ENCODE data around the gene PSMD6.

PSMD6 gene

GRCh38 chr3:64023861-64024223 lies 548 bp upstream of the PSMD6 start:
- peaks cover 10 to 13% of the 10 kb centered on the region in 2 donors for H3K36me3 ChIP-seq (ENCODE audit: control insufficient read depth in 1 of 2, insufficient read depth in 2 of 2, low read length in 2 of 2)
- H3K4me1 ChIP-seq (ENCODE audit: control insufficient read depth in 1 of 2, insufficient read depth in 2 of 2, low read length in 2 of 2) = peaks cover 10 to 25% of the 10 kb centered on the region in 2 donors
- H3K27me3 ChIP-seq (ENCODE audit: low read depth, low read length) = no peaks in the 10 kb centered on the region
- peak overlapping the region; percentile 53 for H3K27ac ChIP-seq (ENCODE audit: low read length)
- no peaks in the 10 kb centered on the region for H3K9me3 ChIP-seq (ENCODE audit: control insufficient read depth in 1 of 2, low read length in 2 of 2)
- peak overlapping the region; percentile 96 to 98 for H3K4me3 ChIP-seq (ENCODE audit: low read depth in 1 of 2, low read length in 2 of 2)

GRCh38 chr3:64022451-64023186 lies 675 bp downstream of the PSMD6 start:
- peak overlapping the region; percentile 89 for H3K27ac ChIP-seq (ENCODE audit: low read length)
- no peaks in the 10 kb centered on the region for H3K27me3 ChIP-seq (ENCODE audit: low read depth, low read length)
- H3K9me3 ChIP-seq (ENCODE audit: control insufficient read depth in 1 of 2, low read length in 2 of 2) = no peaks in the 10 kb centered on the region
- H3K36me3 ChIP-seq (ENCODE audit: control insufficient read depth in 1 of 2, insufficient read depth in 2 of 2, low read length in 2 of 2) = peaks cover 23% of the 10 kb centered on the region in 2 donors
- H3K4me1 ChIP-seq (ENCODE audit: control insufficient read depth in 1 of 2, insufficient read depth in 2 of 2, low read length in 2 of 2) = peaks cover 10 to 25% of the 10 kb centered on the region in 2 donors
- peak overlapping the region; percentile 96 to 98 for H3K4me3 ChIP-seq (ENCODE audit: low read depth in 1 of 2, low read length in 2 of 2)

GRCh38 chr3:64021922-64022321 lies 1.4 kb downstream of the PSMD6 start:
- no peaks in the 10 kb centered on the region for H3K9me3 ChIP-seq (ENCODE audit: control insufficient read depth in 1 of 2, low read length in 2 of 2)
- no peaks in the 10 kb centered on the region for H3K27me3 ChIP-seq (ENCODE audit: low read depth, low read length)
- H3K4me3 ChIP-seq (ENCODE audit: low read depth in 1 of 2, low read length in 2 of 2) = peak overlapping the region; percentile 96 to 98
- peaks cover 10 to 25% of the 10 kb centered on the region in 2 donors for H3K4me1 ChIP-seq (ENCODE audit: control insufficient read depth in 1 of 2, insufficient read depth in 2 of 2, low read length in 2 of 2)
- H3K36me3 ChIP-seq (ENCODE audit: control insufficient read depth in 1 of 2, insufficient read depth in 2 of 2, low read length in 2 of 2) = peaks cover 30% of the 10 kb centered on the region in 2 donors
- H3K27ac ChIP-seq (ENCODE audit: low read length) = no peak overlapping the region

GRCh38 chr3:64019879-64020278 lies 3.4 kb downstream of the PSMD6 start:
- Histone ChIP-seq H3K9me3 (ENCODE audit: control insufficient read depth in 1 of 2, low read length in 2 of 2) (no peaks in the 10 kb centered on the region), H3K4me3 (ENCODE audit: low read depth in 1 of 2, low read length in 2 of 2) (no peak overlapping the region), H3K27me3 (ENCODE audit: low read depth, low read length) (no peaks in the 10 kb centered on the region), H3K4me1 (ENCODE audit: control insufficient read depth in 1 of 2, insufficient read depth in 2 of 2, low read length in 2 of 2) (peaks cover 10 to 25% of the 10 kb centered on the region in 2 donors), H3K36me3 (ENCODE audit: control insufficient read depth in 1 of 2, insufficient read depth in 2 of 2, low read length in 2 of 2) (peaks cover 31 to 47% of the 10 kb centered on the region in 2 donors), H3K27ac (ENCODE audit: low read length) (no peak overlapping the region)

GRCh38 chr3:64019271-64019670 lies 4.0 kb downstream of the PSMD6 start:
- Histone ChIP-seq H3K36me3 (ENCODE audit: control insufficient read depth in 1 of 2, insufficient read depth in 2 of 2, low read length in 2 of 2) (peaks cover 37 to 53% of the 10 kb centered on the region in 2 donors), H3K4me1 (ENCODE audit: control insufficient read depth in 1 of 2, insufficient read depth in 2 of 2, low read length in 2 of 2) (peaks cover 10 to 25% of the 10 kb centered on the region in 2 donors), H3K4me3 (ENCODE audit: low read depth in 1 of 2, low read length in 2 of 2) (no peak overlapping the region), H3K27me3 (ENCODE audit: low read depth, low read length) (no peaks in the 10 kb centered on the region), H3K9me3 (ENCODE audit: control insufficient read depth in 1 of 2, low read length in 2 of 2) (no peaks in the 10 kb centered on the region), H3K27ac (ENCODE audit: low read length) (no peak overlapping the region)

- Histone ChIP-seq H3K27ac (ENCODE audit: low read length) (no peak overlapping the region), H3K4me3 (ENCODE audit: low read depth in 1 of 2, low read length in 2 of 2) (no peak overlapping the region), H3K36me3 (ENCODE audit: control insufficient read depth in 1 of 2, insufficient read depth in 2 of 2, low read length in 2 of 2) (peaks cover 58 to 70% of the 10 kb centered on the region in 2 donors)
Measured at GRCh38 chr3:64016941-64017620, 6.2 kb downstream of the PSMD6 start.

GRCh38 chr3:64011685-64012084 lies 11.6 kb downstream of the PSMD6 start:
- Histone ChIP-seq H3K27ac (ENCODE audit: low read length) (no peak overlapping the region), H3K4me1 (ENCODE audit: control insufficient read depth in 1 of 2, insufficient read depth in 2 of 2, low read length in 2 of 2) (no peaks in the 10 kb centered on the region), H3K27me3 (ENCODE audit: low read depth, low read length) (no peaks in the 10 kb centered on the region), H3K4me3 (ENCODE audit: low read depth in 1 of 2, low read length in 2 of 2) (no peak overlapping the region), H3K36me3 (ENCODE audit: control insufficient read depth in 1 of 2, insufficient read depth in 2 of 2, low read length in 2 of 2) (peaks cover 79 to 84% of the 10 kb centered on the region in 2 donors), H3K9me3 (ENCODE audit: control insufficient read depth in 1 of 2, low read length in 2 of 2) (no peaks in the 10 kb centered on the region)

More at GRCh38 chr3:64016941-64017620, 6.2 kb downstream of the PSMD6 start:
- no peaks in the 10 kb centered on the region for H3K9me3 ChIP-seq (ENCODE audit: control insufficient read depth in 1 of 2, low read length in 2 of 2)
- H3K27me3 ChIP-seq (ENCODE audit: low read depth, low read length) = no peaks in the 10 kb centered on the region
- peaks cover 5 to 13% of the 10 kb centered on the region in 2 donors for H3K4me1 ChIP-seq (ENCODE audit: control insufficient read depth in 1 of 2, insufficient read depth in 2 of 2, low read length in 2 of 2)

GRCh38 chr3:64010199-64010598 lies 13.1 kb downstream of the PSMD6 start:
- Histone ChIP-seq H3K27ac (ENCODE audit: low read length) (no peak overlapping the region), H3K27me3 (ENCODE audit: low read depth, low read length) (no peaks in the 10 kb centered on the region), H3K4me1 (ENCODE audit: control insufficient read depth in 1 of 2, insufficient read depth in 2 of 2, low read length in 2 of 2) (no peaks in the 10 kb centered on the region), H3K4me3 (ENCODE audit: low read depth in 1 of 2, low read length in 2 of 2) (no peak overlapping the region), H3K9me3 (ENCODE audit: control insufficient read depth in 1 of 2, low read length in 2 of 2) (no peaks in the 10 kb centered on the region), H3K36me3 (ENCODE audit: control insufficient read depth in 1 of 2, insufficient read depth in 2 of 2, low read length in 2 of 2) (peaks cover 81 to 91% of the 10 kb centered on the region in 2 donors)

- Histone ChIP-seq H3K36me3 (ENCODE audit: control insufficient read depth in 1 of 2, insufficient read depth in 2 of 2, low read length in 2 of 2) (peaks cover 78 to 93% of the 10 kb centered on the region in 2 donors), H3K4me3 (ENCODE audit: low read depth in 1 of 2, low read length in 2 of 2) (no peak overlapping the region), H3K4me1 (ENCODE audit: control insufficient read depth in 1 of 2, insufficient read depth in 2 of 2, low read length in 2 of 2) (no peaks in the 10 kb centered on the region), H3K27me3 (ENCODE audit: low read depth, low read length) (no peaks in the 10 kb centered on the region), H3K27ac (ENCODE audit: low read length) (no peak overlapping the region), H3K9me3 (ENCODE audit: control insufficient read depth in 1 of 2, low read length in 2 of 2) (no peaks in the 10 kb centered on the region)
Measured at GRCh38 chr3:64009528-64009927, 13.8 kb downstream of the PSMD6 start.

GRCh38 chr3:64008487-64009351 lies 14.6 kb downstream of the PSMD6 start:
- Histone ChIP-seq H3K36me3 (ENCODE audit: control insufficient read depth in 1 of 2, insufficient read depth in 2 of 2, low read length in 2 of 2) (peaks cover 72 to 87% of the 10 kb centered on the region in 2 donors), H3K4me1 (ENCODE audit: control insufficient read depth in 1 of 2, insufficient read depth in 2 of 2, low read length in 2 of 2) (no peaks in the 10 kb centered on the region), H3K27me3 (ENCODE audit: low read depth, low read length) (no peaks in the 10 kb centered on the region), H3K4me3 (ENCODE audit: low read depth in 1 of 2, low read length in 2 of 2) (no peak overlapping the region), H3K9me3 (ENCODE audit: control insufficient read depth in 1 of 2, low read length in 2 of 2) (no peaks in the 10 kb centered on the region), H3K27ac (ENCODE audit: low read length) (no peak overlapping the region)

GRCh38 chr3:64008017-64008416 lies 15.3 kb downstream of the PSMD6 start:
- H3K36me3 ChIP-seq (ENCODE audit: control insufficient read depth in 1 of 2, insufficient read depth in 2 of 2, low read length in 2 of 2) = peaks cover 65 to 80% of the 10 kb centered on the region in 2 donors
- no peak overlapping the region for H3K27ac ChIP-seq (ENCODE audit: low read length)
- H3K4me1 ChIP-seq (ENCODE audit: control insufficient read depth in 1 of 2, insufficient read depth in 2 of 2, low read length in 2 of 2) = no peaks in the 10 kb centered on the region

More at GRCh38 chr3:64008017-64008416, 15.3 kb downstream of the PSMD6 start:
- no peak overlapping the region for H3K4me3 ChIP-seq (ENCODE audit: low read depth in 1 of 2, low read length in 2 of 2)
- H3K27me3 ChIP-seq (ENCODE audit: low read depth, low read length) = no peaks in the 10 kb centered on the region
- H3K9me3 ChIP-seq (ENCODE audit: control insufficient read depth in 1 of 2, low read length in 2 of 2) = no peaks in the 10 kb centered on the region
